IPS DF 6.9 (cell line): ENCODE data around the gene CKS2.

Experiments
- DNase-seq: peaks from one replicate; pipeline ENCODE4 v3.0.0-alpha.2; 2013; ENCODE audit warnings: low read depth, low spot score
- H3K27ac ChIP-seq: one replicate; pipeline ENCODE4 v1.5.1; 2013; ENCODE audit warnings: low read length, control low read depth
- H3K27me3 ChIP-seq: 2 replicates; pipeline ENCODE4 v1.6.1; 2013; ENCODE audit warnings: mild to moderate bottlenecking, low read length; ENCODE audit not compliant: control insufficient read depth, insufficient read depth
- H3K36me3 ChIP-seq: 2 replicates; pipeline ENCODE4 v1.6.1; 2013; ENCODE audit warnings: low read length; ENCODE audit not compliant: control insufficient read depth, insufficient read depth
- H3K4me1 ChIP-seq: 2 replicates; pipeline ENCODE4 v1.6.1; 2013; ENCODE audit warnings: low read length; ENCODE audit not compliant: control insufficient read depth, insufficient read depth
- H3K4me3 ChIP-seq: 2 replicates; pipeline ENCODE4 v1.5.1; 2013; ENCODE audit warnings: mild to moderate bottlenecking, low read length
- H3K9me3 ChIP-seq: 2 replicates; pipeline ENCODE4 v1.6.1; 2013; ENCODE audit warnings: low read length, inconsistent platforms; ENCODE audit not compliant: control insufficient read depth, insufficient read depth
- WGBS: extraction: QIAGEN DNeasy Blood & Tissue Kit; methylation state at CpG from one replicate; pipeline ENCODE4 v1.1.7; 2013; ENCODE audit warnings: mixed read lengths, missing lambda C conversion rate; ENCODE audit not compliant: insufficient read length, insufficient coverage; 5-methylcytosine and 5-hydroxymethylcytosine counted together

Gene CKS2

DNA sequence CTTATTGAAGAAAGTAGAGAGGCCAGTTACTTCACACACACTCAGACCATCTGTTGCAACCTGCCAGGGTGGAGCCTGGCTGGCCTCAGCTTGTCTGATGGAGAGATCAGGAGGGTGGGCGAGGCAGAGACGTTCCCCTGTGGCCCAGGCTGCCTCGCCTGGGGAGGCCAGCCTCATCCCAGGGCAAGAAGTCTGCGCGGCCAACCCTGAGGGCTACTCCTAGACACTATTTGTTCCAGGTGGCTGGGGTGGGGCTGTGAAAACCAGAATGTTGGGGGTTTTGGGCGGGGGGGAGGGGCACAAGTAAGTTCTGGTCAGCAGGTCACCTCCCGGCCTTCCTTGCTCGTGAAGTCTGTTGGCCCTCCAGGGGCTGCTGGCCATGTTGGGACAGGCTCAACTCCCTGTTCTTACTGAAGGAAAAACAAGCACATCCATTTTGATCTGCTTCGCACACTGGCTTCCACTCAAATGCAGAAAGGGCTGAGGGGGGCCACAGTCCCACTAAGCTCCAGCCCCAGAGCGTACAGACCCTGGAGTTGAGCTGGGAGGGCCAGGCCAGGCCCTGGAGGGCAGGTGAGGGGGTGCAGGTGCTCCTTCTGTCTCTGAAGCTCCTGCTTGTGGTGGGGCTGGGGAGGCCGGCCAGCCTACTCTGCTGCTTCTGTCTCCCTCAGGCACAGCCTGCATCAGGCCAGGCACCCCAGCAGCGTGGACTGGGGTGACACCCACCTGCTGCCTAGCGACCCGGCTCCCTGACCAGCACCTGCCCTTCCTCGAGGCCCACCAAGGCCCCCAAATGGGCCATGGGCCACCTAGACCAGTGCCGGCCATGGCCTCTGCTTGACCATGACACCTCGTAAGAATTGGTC, 53.9 kb downstream of the CKS2 start:
- H3K4me3 ChIP-seq, result no peak overlapping the region
- DNase-seq, result no peak
- no peak overlapping the region for H3K27ac ChIP-seq
- H3K36me3 ChIP-seq, result peaks cover 7% of the 10 kb centered on the region; the same call in 1 of the 2 replicates
- no peaks in the 10 kb centered on the region; the same call in 1 of the 2 replicates for H3K4me1 ChIP-seq
- WGBS, result no CpG with 5 or more reads among the region's 17 CpGs
- H3K27me3 ChIP-seq, result no peaks in the 10 kb centered on the region
- H3K9me3 ChIP-seq, result no peaks in the 10 kb centered on the region

DNA sequence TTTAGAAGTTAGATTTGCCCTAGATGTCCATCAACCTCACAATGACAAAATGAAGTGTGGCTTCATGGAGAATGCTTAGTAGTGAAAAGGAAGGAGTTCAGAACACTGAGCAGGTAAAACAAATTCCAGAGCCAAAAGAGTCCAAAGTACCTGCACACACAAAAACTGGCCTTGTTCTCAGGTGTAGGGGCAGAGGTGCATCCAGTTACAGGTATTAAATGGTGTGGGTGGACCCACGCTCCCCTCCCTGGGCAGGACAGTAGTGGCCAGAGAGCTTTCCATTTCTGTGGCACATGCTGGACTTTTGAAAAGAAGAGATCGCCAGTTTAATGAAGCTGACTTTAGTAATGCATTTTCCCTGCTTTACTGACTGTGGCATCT, 54.5 kb downstream of the CKS2 start:
- no CpG with 5 or more reads among the region's 2 CpGs for WGBS
- Histone ChIP-seq H3K4me3 (no peak overlapping the region), H3K36me3 (peaks cover 3% of the 10 kb centered on the region; the same call in 1 of the 2 replicates), H3K27ac (no peak overlapping the region), H3K4me1 (no peaks in the 10 kb centered on the region; the same call in 1 of the 2 replicates), H3K9me3 (no peaks in the 10 kb centered on the region), H3K27me3 (no peaks in the 10 kb centered on the region)
- no peak for DNase-seq
